ENCODE results near the gene SEBOX. TPM values are rescaled to one million over a fixed set of nuclear protein-coding genes. Genes with fewer than 3 reads are reported as not detected.

The SEBOX gene
- polyA plus RNA-seq, 1 donor: not detected

Other genes with a start within 250 kb of the SEBOX start
- 31.0 TPM for gene TMEM97, start 46.0 kb downstream of the SEBOX start, polyA plus RNA-seq
- gene IFT20, start 29.7 kb downstream of the SEBOX start, polyA plus RNA-seq: 46.6 TPM
- 31.8 TPM for gene TNFAIP1, start 29.4 kb downstream of the SEBOX start, polyA plus RNA-seq
- 68.2 TPM for gene POLDIP2, start 7.7 kb downstream of the SEBOX start, polyA plus RNA-seq
- 12.2 TPM for gene VTN, start 5.1 kb upstream of the SEBOX start, polyA plus RNA-seq
- 17.0 TPM for gene SARM1, start 6.5 kb upstream of the SEBOX start, polyA plus RNA-seq
- 13.7 TPM for gene SLC46A1, start 41.0 kb upstream of the SEBOX start, polyA plus RNA-seq
- gene SLC13A2, start 108.4 kb upstream of the SEBOX start, polyA plus RNA-seq: 10.7 TPM
- 0.04 TPM for gene FOXN1, start 141.1 kb upstream of the SEBOX start, polyA plus RNA-seq
- 48.9 TPM for gene UNC119, start 187.4 kb upstream of the SEBOX start, polyA plus RNA-seq
- gene PIGS, start 206.3 kb upstream of the SEBOX start, polyA plus RNA-seq: 88.7 TPM
- gene ALDOC, start 211.7 kb upstream of the SEBOX start, polyA plus RNA-seq: 15.0 TPM
- gene SPAG5, start 233.8 kb upstream of the SEBOX start, polyA plus RNA-seq: 35.1 TPM
- 15.2 TPM for gene RSKR, start 249.0 kb upstream of the SEBOX start, polyA plus RNA-seq

All from large intestine (tissue), 1 donor.